Measurements from ENCODE around the gene ITPKB.
A peak's percentile ranks its signal among the peaks of the same experiment; 100 is the strongest.
"Not testable (repeated sequence)": the region's sequence is repeated elsewhere in the genome, so short reads cannot be mapped to it uniquely, and the experiment has no call there.

The ITPKB gene

DNA sequence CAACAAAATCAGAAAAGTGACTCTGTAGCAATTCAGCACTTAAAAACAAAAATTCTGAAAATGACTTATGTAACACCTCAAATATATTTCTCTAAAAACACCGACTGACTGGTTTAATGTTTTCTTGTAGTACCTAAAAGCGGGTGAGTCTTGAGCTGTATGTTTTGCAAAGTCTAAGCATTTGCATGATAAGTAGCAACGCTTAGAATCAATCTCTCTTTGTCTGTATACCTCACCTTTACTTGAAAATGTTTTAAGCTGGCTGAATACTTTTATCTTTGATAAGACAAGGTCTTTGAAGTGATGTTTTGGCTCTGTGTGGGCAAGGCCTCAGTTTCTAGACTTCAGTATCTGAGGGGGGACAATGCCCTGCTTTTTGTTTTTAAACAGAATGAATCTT is 8.2 kb downstream of the ITPKB start:
- peak overlapping the region; percentile 78 for H3K27ac Mint-ChIP-seq
- H3K27me3 Mint-ChIP-seq (ENCODE audit: low read depth), result no peaks in the 10 kb centered on the region
- H3K36me3 Mint-ChIP-seq (ENCODE audit: low read depth), result peaks cover 62% of the 10 kb centered on the region
- peaks cover 80% of the 10 kb centered on the region for H3K4me1 Mint-ChIP-seq (ENCODE audit: low read depth)
- H3K4me3 Mint-ChIP-seq, result peak overlapping the region; percentile 71
- no peaks in the 10 kb centered on the region for H3K9me3 Mint-ChIP-seq

GRCh38 chr1:226730071-226730470 is 9.0 kb downstream of the ITPKB start:
- no peaks in the 10 kb centered on the region for H3K9me3 Mint-ChIP-seq
- H3K27ac Mint-ChIP-seq, result peak overlapping the region; percentile 78
- H3K4me1 Mint-ChIP-seq (ENCODE audit: low read depth), result peaks cover 82% of the 10 kb centered on the region
- peaks cover 56% of the 10 kb centered on the region for H3K36me3 Mint-ChIP-seq (ENCODE audit: low read depth)
- peak overlapping the region; percentile 71 for H3K4me3 Mint-ChIP-seq
- no peaks in the 10 kb centered on the region for H3K27me3 Mint-ChIP-seq (ENCODE audit: low read depth)

DNA sequence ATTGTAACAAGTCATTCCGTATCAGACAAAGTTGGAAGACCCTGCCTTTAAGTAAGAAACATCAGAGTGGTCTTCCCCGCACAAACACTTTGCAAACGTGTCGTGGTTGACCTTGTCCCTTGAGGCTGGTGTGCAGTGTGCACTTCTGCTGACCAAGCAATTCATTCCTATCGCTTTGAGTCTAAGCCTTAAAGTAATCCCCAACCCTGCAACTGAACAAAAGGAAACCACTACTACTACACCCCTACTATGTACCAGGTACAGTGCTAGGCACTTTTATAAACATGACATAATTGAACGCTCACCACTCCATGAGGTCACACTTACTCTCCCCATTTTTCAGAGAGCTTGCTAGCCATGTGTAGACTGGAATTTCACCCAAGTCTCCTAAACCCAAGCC is 10.6 kb downstream of the ITPKB start:
- H3K27me3 Mint-ChIP-seq (ENCODE audit: low read depth), result no peaks in the 10 kb centered on the region
- H3K4me3 Mint-ChIP-seq, result peak overlapping the region; percentile 62
- no peaks in the 10 kb centered on the region for H3K9me3 Mint-ChIP-seq
- peaks cover 82% of the 10 kb centered on the region for H3K4me1 Mint-ChIP-seq (ENCODE audit: low read depth)
- peak overlapping the region; percentile 78 for H3K27ac Mint-ChIP-seq
- H3K36me3 Mint-ChIP-seq (ENCODE audit: low read depth), result peaks cover 45% of the 10 kb centered on the region

GRCh38 chr1:226725897-226726267 is 13.2 kb downstream of the ITPKB start:
- H3K36me3 Mint-ChIP-seq (ENCODE audit: low read depth), result peaks cover 42% of the 10 kb centered on the region

DNA sequence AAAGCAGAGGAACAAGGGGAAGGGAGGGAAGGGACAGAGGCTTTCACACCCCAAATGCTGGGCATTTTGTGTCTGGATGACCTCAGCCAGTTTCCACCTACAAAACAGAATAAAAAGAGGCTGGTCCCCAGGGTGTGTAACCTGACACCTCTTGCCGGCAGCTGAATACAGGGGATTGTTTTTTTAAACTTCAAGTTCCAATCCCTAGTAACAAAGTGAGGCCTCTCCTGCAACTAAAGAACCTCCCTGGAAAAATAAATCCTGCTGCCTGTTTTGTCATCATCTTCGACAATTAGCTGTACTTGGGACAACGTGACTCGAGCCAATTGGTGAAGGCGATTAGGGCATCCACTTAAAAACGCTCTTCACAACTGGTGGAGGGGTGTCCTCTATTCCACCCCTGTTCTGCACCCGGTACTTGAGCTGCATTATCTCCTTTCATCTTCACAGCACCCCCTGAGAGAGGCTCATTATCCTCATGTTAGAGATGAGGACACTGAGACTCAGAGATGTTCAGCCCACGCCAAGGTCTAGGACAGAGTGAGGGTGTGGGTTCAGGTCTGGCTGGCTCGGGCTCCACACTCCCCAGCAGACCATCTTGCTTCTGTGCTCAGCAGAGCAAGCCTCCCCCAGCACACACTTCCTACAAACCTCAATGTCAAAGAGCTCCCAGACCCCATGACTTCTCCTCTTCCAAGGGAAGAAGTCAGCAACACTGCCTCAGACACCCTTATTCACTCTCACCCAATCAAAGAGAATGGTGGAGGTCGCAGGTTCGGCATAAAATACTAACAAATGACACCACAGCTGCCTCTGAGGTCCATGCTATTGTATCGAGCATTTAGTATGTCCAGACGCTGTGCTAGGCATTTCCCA is 15.2 kb downstream of the ITPKB start:
- Mint-ChIP-seq H3K27ac (peak overlapping the region; percentile 74), H3K4me1 (ENCODE audit: low read depth) (peaks cover 74% of the 10 kb centered on the region), H3K36me3 (ENCODE audit: low read depth) (peaks cover 35% of the 10 kb centered on the region), H3K4me3 (peak overlapping the region; percentile 41), H3K9me3 (no peaks in the 10 kb centered on the region), H3K27me3 (ENCODE audit: low read depth) (no peaks in the 10 kb centered on the region)

More at GRCh38 chr1:226725897-226726267, 13.2 kb downstream of the ITPKB start:
- no peaks in the 10 kb centered on the region for H3K9me3 Mint-ChIP-seq
- peak overlapping the region; percentile 32 for H3K27ac Mint-ChIP-seq
- H3K4me3 Mint-ChIP-seq, result peak overlapping the region; percentile 16
- peaks cover 79% of the 10 kb centered on the region for H3K4me1 Mint-ChIP-seq (ENCODE audit: low read depth)
- H3K27me3 Mint-ChIP-seq (ENCODE audit: low read depth), result no peaks in the 10 kb centered on the region

GRCh38 chr1:226722901-226723656 is 16.0 kb downstream of the ITPKB start:
- Mint-ChIP-seq H3K27me3 (ENCODE audit: low read depth) (no peaks in the 10 kb centered on the region), H3K4me1 (ENCODE audit: low read depth) (peaks cover 72% of the 10 kb centered on the region), H3K9me3 (no peaks in the 10 kb centered on the region), H3K4me3 (peak overlapping the region; percentile 21), H3K36me3 (ENCODE audit: low read depth) (peaks cover 30% of the 10 kb centered on the region), H3K27ac (peak overlapping the region; percentile 72)

DNA sequence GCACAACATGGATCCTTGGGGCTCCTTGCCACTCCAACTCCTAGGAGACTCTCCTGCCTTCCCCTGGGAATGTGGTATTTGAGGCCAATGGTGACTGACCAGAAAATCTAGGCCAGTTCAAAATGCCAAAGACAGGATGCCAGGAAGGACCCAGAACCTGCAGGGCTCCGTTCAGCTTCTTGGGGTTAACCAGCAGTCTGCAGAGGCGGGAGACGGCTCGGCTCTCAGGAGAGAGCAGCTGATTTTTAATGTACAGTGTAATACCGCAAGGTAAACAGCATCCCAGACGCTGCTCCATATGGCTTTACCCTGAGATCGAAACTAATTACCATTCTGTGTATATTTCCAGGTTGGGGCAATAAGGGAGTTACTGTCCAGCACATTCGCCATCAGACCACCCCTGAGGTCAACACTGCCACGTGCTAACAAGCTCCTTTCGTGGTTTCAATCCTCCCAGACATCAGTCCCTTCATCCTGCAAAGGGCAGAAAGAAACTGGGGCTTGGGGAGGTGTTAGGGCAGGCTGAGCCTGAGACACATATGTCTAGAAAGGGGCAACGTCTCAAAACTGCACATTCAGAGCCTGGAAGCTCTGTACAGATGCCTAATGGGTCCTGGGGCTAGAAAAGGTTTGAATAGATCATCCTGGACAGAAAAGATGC is 16.7 kb downstream of the ITPKB start:
- Mint-ChIP-seq H3K27ac (peak overlapping the region; percentile 72), H3K4me1 (ENCODE audit: low read depth) (peaks cover 69% of the 10 kb centered on the region), H3K9me3 (no peaks in the 10 kb centered on the region), H3K4me3 (no peak overlapping the region), H3K27me3 (ENCODE audit: low read depth) (no peaks in the 10 kb centered on the region), H3K36me3 (ENCODE audit: low read depth) (peaks cover 24% of the 10 kb centered on the region)

DNA sequence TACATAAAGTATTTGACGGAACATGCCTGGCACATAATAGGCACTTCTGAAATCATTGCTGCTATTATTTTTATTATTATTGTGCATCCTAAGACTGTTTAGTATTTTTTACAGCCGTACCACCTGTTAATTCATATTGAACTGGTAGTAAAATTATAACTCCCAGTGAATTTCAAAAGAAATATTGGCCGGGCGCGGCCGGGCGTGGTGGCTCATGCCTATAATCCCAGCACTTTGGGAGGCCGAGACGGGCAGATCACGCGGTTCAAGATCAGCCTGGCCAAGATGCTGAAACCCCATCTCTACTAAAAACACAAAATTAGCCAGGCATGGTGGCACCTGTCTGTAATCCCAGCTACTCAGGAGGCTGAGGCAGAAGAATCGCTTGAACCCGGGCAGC is 18.5 kb downstream of the ITPKB start:
- not testable (repeated sequence) for H3K4me3 Mint-ChIP-seq

GRCh38 chr1:226719596-226720387 is 19.3 kb downstream of the ITPKB start:
- H3K4me1 Mint-ChIP-seq (ENCODE audit: low read depth), result peaks cover 62% of the 10 kb centered on the region
- H3K36me3 Mint-ChIP-seq (ENCODE audit: low read depth), result peaks cover 29% of the 10 kb centered on the region
- H3K27me3 Mint-ChIP-seq (ENCODE audit: low read depth), result no peaks in the 10 kb centered on the region
- H3K4me3 Mint-ChIP-seq, result no peak overlapping the region
- peak overlapping the region; percentile 12 for H3K27ac Mint-ChIP-seq
- peaks cover 6% of the 10 kb centered on the region for H3K9me3 Mint-ChIP-seq

More for the DNA sequence above, 18.5 kb downstream of the ITPKB start:
- H3K27me3 Mint-ChIP-seq (ENCODE audit: low read depth); H3K27ac Mint-ChIP-seq; H3K9me3 Mint-ChIP-seq: not testable (repeated sequence)
- H3K36me3 Mint-ChIP-seq (ENCODE audit: low read depth), result peaks cover 23% of the 10 kb centered on the region
- H3K4me1 Mint-ChIP-seq (ENCODE audit: low read depth), result peaks cover 64% of the 10 kb centered on the region

DNA sequence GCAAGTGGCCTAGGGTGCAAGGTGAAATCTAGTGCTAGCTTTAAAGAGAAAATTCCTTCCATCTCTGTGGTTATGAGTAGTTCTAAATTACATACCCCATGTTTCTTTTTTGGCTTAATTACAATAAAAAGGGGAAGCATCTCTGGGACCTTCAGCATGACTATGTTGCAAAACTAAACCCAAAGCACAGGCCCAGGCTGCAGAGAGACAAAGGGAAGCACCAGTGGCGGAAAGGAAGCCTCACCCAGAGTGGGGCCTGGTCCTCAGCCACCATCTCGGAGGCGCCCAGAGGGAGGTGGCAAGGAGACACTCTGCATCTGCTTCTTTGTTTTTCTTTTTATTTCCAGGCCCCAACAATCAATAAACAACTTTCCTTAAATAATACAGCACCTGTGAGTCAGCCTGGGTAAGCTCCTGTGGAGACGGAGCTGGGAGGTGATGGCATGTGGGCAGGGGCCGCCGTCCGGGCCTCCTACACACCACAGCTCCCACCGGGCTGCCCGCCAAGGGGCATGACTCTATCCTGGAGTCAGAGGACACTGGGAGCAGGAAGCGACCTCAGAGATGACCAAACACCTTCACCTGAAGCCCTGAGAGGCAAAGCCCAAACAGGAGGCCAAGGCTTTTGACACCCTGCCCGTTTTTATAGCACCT is 21.7 kb downstream of the ITPKB start:
- peaks cover 57% of the 10 kb centered on the region for H3K4me1 Mint-ChIP-seq (ENCODE audit: low read depth)
- H3K4me3 Mint-ChIP-seq, result no peak overlapping the region
- H3K27ac Mint-ChIP-seq, result peak overlapping the region; percentile 67
- peaks cover 40% of the 10 kb centered on the region for H3K36me3 Mint-ChIP-seq (ENCODE audit: low read depth)
- H3K27me3 Mint-ChIP-seq (ENCODE audit: low read depth), result no peaks in the 10 kb centered on the region
- peaks cover 19% of the 10 kb centered on the region for H3K9me3 Mint-ChIP-seq

- Mint-ChIP-seq H3K36me3 (ENCODE audit: low read depth) (peaks cover 35% of the 10 kb centered on the region), H3K27ac (peak overlapping the region; percentile 67), H3K4me1 (ENCODE audit: low read depth) (peaks cover 60% of the 10 kb centered on the region), H3K9me3 (peaks cover 19% of the 10 kb centered on the region), H3K4me3 (no peak overlapping the region), H3K27me3 (ENCODE audit: low read depth) (no peaks in the 10 kb centered on the region)
Measured at GRCh38 chr1:226716577-226716976, 22.5 kb downstream of the ITPKB start.

DNA sequence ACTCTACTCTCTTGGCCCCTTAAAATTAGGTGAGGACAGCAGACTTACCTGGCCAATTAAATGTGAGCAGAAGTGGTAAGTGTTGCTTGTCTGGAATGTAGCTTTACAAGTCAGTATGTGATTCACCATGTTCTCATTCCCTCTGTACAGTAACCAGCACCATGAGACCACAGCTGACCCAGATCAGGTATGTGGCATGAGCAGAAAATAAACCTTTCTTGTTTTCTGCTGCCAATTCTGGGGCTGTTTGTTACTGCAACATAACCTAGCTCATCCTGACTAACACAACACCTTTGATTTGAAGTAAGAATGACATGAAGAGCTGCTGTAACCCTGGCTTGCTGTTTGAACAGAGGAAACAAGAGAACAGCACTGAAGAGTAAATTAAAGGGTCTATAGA is 24.9 kb downstream of the ITPKB start:
- Mint-ChIP-seq H3K4me1 (ENCODE audit: low read depth) (peaks cover 73% of the 10 kb centered on the region), H3K4me3 (no peak overlapping the region), H3K27ac (peak overlapping the region; percentile 22), H3K36me3 (ENCODE audit: low read depth) (peaks cover 36% of the 10 kb centered on the region), H3K27me3 (ENCODE audit: low read depth) (no peaks in the 10 kb centered on the region), H3K9me3 (peaks cover 19% of the 10 kb centered on the region)

DNA sequence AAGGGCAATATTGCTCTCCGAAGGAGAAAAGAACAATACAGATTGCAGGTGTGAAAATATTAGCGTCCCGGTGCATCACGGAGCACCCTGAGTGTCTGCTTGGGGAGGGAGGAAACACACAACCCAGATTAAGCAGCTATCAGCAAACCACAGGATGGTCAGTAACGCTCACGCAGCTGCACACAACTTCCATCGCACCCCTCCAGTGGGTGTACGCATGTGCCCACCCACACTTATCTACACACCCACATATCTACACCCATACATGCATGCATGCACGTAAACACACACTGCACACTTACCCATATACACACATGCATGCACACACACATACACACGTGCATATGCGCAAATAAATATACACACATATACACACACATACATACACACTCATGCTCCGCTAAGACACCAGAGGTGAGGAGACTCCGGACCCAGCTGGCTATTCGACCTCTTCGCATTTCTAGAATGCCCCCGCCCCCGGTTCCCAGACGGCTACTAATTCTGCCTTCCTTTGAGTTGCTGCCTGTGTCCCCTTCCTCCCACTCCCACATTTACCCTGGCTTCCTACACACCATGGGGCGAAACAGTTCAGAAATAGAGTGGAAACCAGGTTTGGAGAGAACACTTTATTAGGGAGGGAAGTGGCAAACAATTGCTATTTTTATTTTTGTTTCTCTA is 26.2 kb downstream of the ITPKB start:
- Mint-ChIP-seq H3K9me3 (peaks cover 19% of the 10 kb centered on the region), H3K4me3 (no peak overlapping the region), H3K4me1 (ENCODE audit: low read depth) (peaks cover 76% of the 10 kb centered on the region), H3K36me3 (ENCODE audit: low read depth) (peaks cover 38% of the 10 kb centered on the region), H3K27ac (peak overlapping the region; percentile 61), H3K27me3 (ENCODE audit: low read depth) (no peaks in the 10 kb centered on the region)

Data from T-helper 1 cell treated with Interleukin-12 subunit alpha and Interleukin-12 subunit beta and Interleukin-4 antibody, amounts not matched to agents 30 μg/mL and 1 μg/mL, for 36 hours (primary cell).